Measurements from ENCODE around the gene NME5.

- TF ChIP-seq CTCF (IDR thresholded peaks at IDR 0.05) (no peak), POLR2A (IDR thresholded peaks at IDR 0.05) (no peak), POLR2AphosphoS5 (IDR thresholded peaks at IDR 0.05) (no peak), EP300 (IDR thresholded peaks at IDR 0.05) (no peak)
Observed at GRCh38 chr5:138140268-138140667, 1.0 kb upstream of the NME5 start.
